Adipocyte (in vitro differentiated cells): ENCODE measurements around the gene ERG.
A peak's percentile ranks its signal among the peaks of the same experiment; 100 is the strongest.

Experiments
- DNase-seq: peaks from one replicate; pipeline ENCODE4 v3.0.0-alpha.2; 2015; ENCODE audit warnings: low read depth
- H3K27me3 ChIP-seq: replicated peaks from 2 replicates; pipeline ENCODE4 v1.7.0; 2013; ENCODE audit warnings: mild to moderate bottlenecking, low read length, moderate library complexity; ENCODE audit not compliant: control insufficient read depth, insufficient read depth
- H3K36me3 ChIP-seq: 2 replicates; pipeline ENCODE4 v1.7.0; 2013; ENCODE audit warnings: low read length, mild to moderate bottlenecking, moderate library complexity; ENCODE audit not compliant: control insufficient read depth, insufficient read depth, severe bottlenecking
- H3K4me1 ChIP-seq: 2 replicates; pipeline ENCODE4 v1.7.0; 2013; ENCODE audit warnings: mild to moderate bottlenecking, low read length, moderate library complexity; ENCODE audit not compliant: control insufficient read depth, insufficient read depth
- H3K4me3 ChIP-seq: 2 replicates; pipeline ENCODE4 v1.7.0; 2013; ENCODE audit warnings: mild to moderate bottlenecking, low read length, moderate library complexity
- H3K9ac ChIP-seq: 2 replicates; pipeline ENCODE4 v1.7.0; 2013; ENCODE audit warnings: mild to moderate bottlenecking, low read length, moderate library complexity
- H3K9me3 ChIP-seq: 2 replicates; pipeline ENCODE4 v1.7.0; 2013; ENCODE audit warnings: mild to moderate bottlenecking, low read length, moderate library complexity; ENCODE audit not compliant: control insufficient read depth

ERG gene

DNA sequence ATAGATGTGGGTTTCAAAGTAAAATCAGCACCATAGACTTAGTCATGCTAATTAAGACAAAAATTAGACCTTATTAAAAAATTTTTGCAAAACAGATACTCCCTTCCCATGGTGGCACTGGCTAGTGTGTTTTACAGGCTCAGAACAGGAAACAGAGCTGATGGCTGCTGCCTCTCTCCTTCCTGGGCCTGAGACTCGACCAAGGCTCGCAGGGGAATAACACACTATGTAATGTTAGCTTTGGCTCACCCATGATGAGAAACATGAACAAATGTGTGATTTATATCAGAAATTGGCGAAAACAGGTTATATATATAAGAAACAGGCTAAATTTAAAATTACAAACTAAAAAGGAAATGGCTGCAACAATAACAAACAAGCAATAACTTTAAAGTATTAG, 50.7 kb downstream of the ERG start:
- no peaks in the 10 kb centered on the region for H3K27me3 ChIP-seq
- peaks cover 6% of the 10 kb centered on the region for H3K4me1 ChIP-seq
- no peak overlapping the region for H3K9ac ChIP-seq
- no peak for DNase-seq
- H3K36me3 ChIP-seq: no peaks in the 10 kb centered on the region
- H3K4me3 ChIP-seq: no peak overlapping the region
- no peaks in the 10 kb centered on the region for H3K9me3 ChIP-seq

DNA sequence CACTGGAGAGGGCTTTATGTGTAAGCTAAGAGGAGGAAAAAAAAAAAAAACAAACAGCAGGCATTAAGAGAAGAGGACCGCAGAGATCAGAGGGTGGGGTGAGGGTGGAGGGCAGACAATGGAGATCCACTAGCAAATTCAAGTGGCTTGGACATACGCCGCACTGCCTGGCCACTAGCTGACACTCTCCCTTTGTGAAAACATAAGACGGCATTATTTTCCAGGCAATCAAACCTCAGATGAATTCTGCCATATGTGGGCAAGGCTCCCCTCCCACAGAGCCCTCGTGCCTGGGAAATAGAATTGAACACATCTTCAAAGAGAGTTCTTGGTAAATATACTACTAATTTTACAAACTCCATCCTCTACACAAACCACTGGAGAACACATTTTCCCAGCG, 53.6 kb downstream of the ERG start:
- no peak overlapping the region for H3K9ac ChIP-seq
- H3K4me3 ChIP-seq: no peak overlapping the region
- H3K36me3 ChIP-seq: no peaks in the 10 kb centered on the region
- H3K9me3 ChIP-seq: no peaks in the 10 kb centered on the region
- H3K4me1 ChIP-seq: peaks cover 18% of the 10 kb centered on the region
- H3K27me3 ChIP-seq: no peaks in the 10 kb centered on the region
- no peak for DNase-seq

DNA sequence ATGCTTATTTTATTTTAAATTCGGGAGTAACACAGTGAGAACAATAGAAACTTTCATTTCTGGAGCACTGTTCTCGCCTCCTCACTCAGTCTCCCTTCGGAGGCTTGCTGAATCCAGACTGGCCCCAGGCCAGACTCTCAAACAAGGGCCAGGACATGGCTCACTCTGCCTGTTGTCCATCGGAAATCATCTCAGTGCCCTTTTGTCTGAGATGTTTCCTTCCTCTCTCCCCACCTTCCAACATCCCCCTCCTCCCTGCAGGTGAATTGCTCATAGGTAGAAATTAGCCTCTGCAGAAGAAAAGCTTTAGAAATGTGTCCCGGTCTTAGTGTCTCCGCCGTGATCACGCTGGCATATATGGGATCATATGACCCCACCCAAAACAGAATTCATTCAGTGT, 55.2 kb downstream of the ERG start:
- Histone ChIP-seq H3K9me3 (no peaks in the 10 kb centered on the region), H3K4me1 (peaks cover 14% of the 10 kb centered on the region), H3K27me3 (no peaks in the 10 kb centered on the region), H3K9ac (no peak overlapping the region), H3K36me3 (no peaks in the 10 kb centered on the region), H3K4me3 (no peak overlapping the region)
- DNase-seq: no peak

DNA sequence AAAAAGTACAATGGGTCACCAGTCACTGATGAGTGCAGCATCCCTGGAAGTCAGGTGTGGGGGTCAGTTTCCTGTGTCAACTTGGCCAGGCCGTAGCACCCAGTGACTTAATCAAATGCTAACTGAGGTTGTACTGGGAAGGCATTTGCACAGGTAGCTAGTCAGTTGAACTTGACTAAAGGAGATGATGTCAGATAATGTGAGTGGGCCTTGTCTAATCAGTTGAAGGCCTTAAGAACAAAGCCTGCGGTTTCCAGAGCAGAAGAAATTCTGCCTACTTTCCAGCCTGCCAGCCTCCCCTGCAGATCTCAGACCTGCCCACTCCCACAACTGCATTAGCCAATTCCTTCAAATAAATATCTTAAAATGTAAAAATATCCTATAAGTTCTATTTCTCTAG, 57.1 kb downstream of the ERG start:
- Histone ChIP-seq H3K9ac (peak overlapping the region; percentile 21), H3K9me3 (no peaks in the 10 kb centered on the region), H3K4me1 (peaks cover 19% of the 10 kb centered on the region), H3K36me3 (no peaks in the 10 kb centered on the region), H3K27me3 (no peaks in the 10 kb centered on the region), H3K4me3 (no peak overlapping the region)
- DNase-seq: no peak

DNA sequence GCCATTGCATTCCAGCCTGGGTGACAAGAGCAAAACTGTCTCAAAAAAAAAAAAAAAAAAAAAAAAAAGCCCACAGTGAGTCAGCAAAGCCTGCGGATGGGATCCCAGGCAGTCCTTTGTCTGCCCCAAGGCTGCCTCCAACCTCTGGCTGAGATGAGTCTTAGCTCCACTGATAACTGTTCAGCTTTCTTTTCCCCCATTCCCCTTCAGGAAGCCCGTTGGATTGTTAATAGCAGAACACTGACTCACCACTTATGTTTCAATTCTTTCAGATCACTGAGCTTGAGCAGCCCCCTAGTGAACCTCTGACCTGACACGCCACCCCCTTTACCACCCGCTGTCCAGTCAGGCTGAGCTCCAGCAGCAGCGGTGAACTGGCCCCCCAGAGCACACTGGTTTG, 57.5 kb downstream of the ERG start:
- Histone ChIP-seq H3K27me3 (no peaks in the 10 kb centered on the region), H3K4me3 (no peak overlapping the region), H3K9me3 (no peaks in the 10 kb centered on the region), H3K4me1 (peaks cover 20% of the 10 kb centered on the region), H3K9ac (peak overlapping the region; percentile 21), H3K36me3 (no peaks in the 10 kb centered on the region)
- DNase-seq: peak; percentile 63

DNA sequence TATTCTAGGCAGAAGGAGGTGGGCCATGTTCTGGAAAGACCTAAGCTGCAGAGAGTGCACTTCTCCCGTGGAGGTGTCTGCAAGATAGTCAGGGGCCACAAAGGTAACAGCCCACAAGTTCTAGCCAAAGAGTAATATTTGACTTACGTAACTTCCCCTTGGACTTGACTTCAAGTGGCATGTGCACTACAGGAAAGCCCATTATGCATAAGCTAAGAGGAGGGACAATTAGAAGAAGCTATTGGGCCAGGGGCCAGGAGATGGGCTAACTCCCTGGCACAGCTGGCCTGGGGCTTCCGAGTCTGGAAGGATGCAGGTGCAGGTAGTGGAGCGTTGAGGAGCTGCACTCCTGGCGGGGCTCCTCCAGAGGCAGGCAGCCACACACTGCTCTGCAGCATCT, 58.3 kb downstream of the ERG start:
- no peak overlapping the region for H3K4me3 ChIP-seq
- no peaks in the 10 kb centered on the region for H3K36me3 ChIP-seq
- no peaks in the 10 kb centered on the region for H3K27me3 ChIP-seq
- DNase-seq: no peak
- peaks cover 27% of the 10 kb centered on the region for H3K4me1 ChIP-seq
- no peaks in the 10 kb centered on the region for H3K9me3 ChIP-seq
- no peak overlapping the region for H3K9ac ChIP-seq

DNA sequence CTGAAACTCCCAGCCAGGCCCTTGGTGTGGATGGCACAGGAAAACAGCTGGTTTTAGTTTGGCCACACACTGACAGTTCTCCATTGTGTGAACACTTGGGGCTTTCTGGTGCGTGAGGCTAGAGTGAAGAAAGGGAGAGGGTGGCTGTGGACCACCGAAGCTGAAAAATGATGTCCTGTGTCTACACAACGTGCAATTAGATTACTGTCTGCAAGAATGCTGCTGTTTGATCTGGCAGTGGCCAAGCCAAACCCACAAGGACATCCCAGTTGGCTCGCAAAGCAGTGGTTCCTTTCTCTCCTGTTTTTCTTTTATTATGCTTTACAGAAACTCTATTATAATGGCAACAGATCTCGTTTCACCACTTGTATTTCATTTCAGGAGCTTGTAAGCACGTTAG, 58.9 kb downstream of the ERG start:
- no peaks in the 10 kb centered on the region for H3K9me3 ChIP-seq
- no peaks in the 10 kb centered on the region for H3K27me3 ChIP-seq
- H3K4me1 ChIP-seq: peaks cover 28% of the 10 kb centered on the region
- no peak overlapping the region for H3K4me3 ChIP-seq
- DNase-seq: no peak
- H3K36me3 ChIP-seq: no peaks in the 10 kb centered on the region
- no peak overlapping the region for H3K9ac ChIP-seq

DNA sequence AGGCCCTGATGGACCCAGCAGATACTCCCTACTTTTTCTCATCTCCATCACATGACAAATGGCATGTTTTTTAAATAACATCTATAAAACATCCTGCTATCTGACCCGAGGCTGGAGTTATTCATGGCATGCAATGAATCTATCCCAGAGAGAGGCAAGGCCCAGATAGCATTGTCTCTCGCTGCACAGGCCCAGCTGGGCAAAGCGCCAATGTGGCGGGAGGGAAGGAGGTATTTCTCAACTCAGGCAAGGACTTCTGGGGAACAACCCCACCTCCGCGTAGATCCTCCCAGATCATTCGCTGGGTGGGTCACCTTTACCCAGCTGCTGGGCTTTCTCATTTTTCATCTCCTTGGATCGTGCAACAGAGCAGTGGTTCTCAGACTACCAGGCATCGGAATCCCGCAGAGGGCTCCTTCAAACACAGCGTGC, 59.8 kb downstream of the ERG start:
- no peak overlapping the region for H3K4me3 ChIP-seq
- H3K9ac ChIP-seq: no peak overlapping the region
- no peaks in the 10 kb centered on the region for H3K9me3 ChIP-seq
- H3K36me3 ChIP-seq: no peaks in the 10 kb centered on the region
- H3K4me1 ChIP-seq: peaks cover 28% of the 10 kb centered on the region
- no peaks in the 10 kb centered on the region for H3K27me3 ChIP-seq
- no peak for DNase-seq

DNA sequence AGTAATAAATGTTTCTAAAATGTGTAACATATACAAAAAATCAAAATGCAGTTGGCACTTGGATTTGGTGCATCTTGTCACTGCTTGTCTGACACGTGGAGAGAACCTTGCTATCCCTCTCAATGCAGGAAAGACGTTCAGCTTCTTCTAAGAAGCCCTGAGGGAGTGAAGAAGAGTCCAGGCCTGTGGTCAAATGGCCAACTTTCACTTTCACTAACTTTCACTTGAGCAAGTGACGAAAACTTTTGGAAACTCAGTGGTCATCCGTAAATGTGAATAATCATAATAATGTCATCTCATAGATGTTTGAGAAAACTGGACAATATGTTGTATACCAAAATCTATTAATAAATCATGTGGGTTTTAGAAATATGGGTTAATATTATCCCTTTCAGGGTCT, 61.9 kb downstream of the ERG start:
- DNase-seq: no peak
- H3K4me1 ChIP-seq: peaks cover 28% of the 10 kb centered on the region
- H3K9ac ChIP-seq: no peak overlapping the region
- H3K4me3 ChIP-seq: no peak overlapping the region
- H3K36me3 ChIP-seq: no peaks in the 10 kb centered on the region
- H3K9me3 ChIP-seq: no peaks in the 10 kb centered on the region
- H3K27me3 ChIP-seq: no peaks in the 10 kb centered on the region

DNA sequence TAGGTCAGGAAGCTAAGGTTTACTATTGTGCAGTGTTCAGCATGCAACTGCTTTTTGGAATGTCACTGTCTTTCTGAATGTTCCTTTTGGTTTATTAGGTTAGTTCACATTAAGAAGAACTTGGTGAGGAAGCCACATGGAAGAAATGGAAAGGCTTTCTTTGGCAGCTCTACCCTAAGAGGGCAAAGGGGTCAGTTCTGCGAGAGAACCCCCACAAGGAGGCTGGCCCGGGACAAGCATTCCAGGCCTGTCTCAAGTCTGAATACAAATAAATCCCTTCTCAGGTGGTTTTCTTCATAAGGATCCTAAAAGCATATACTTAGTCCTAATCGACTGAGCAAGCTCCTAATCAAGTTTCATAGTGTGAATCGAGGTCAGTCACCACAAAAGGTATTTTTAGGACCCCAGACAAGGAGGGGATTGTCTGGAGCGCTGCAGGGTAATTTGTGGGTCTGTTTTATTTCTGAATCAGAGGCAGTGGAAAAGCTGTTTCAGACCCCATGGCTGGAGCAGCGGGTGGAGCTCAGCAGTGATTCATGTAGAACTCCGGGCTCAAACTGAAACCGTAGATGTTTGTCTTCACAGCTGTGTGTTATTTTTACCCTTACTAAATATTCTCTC, 63.3 kb downstream of the ERG start:
- H3K27me3 ChIP-seq: no peaks in the 10 kb centered on the region
- H3K9me3 ChIP-seq: no peaks in the 10 kb centered on the region
- H3K9ac ChIP-seq: peak overlapping the region; percentile 67
- H3K36me3 ChIP-seq: no peaks in the 10 kb centered on the region
- peak; percentile 71 for DNase-seq
- H3K4me3 ChIP-seq: peak overlapping the region; percentile 76
- H3K4me1 ChIP-seq: peaks cover 19% of the 10 kb centered on the region

DNA sequence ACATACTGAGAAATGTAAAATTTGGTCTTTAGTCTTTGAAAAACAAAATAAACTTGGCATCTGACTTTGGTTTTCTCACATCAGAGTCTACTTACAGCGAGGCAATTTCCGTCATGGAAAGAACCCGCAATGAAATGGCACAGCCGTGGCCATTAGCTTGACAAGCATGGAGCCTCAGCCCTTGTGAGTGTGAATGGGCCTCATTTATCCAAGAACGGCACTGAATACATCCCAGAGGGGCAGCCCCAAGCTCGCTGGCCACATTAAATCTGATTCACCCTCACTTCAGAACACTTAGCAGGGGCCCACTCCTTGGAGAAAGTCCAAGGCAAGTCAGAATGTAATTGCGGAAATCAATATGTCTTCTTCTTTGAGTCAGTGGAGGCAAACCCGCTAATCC, 64.8 kb downstream of the ERG start:
- DNase-seq: no peak
- no peaks in the 10 kb centered on the region for H3K9me3 ChIP-seq
- no peaks in the 10 kb centered on the region for H3K36me3 ChIP-seq
- no peak overlapping the region for H3K9ac ChIP-seq
- no peak overlapping the region for H3K4me3 ChIP-seq
- H3K4me1 ChIP-seq: peaks cover 15% of the 10 kb centered on the region
- no peaks in the 10 kb centered on the region for H3K27me3 ChIP-seq

DNA sequence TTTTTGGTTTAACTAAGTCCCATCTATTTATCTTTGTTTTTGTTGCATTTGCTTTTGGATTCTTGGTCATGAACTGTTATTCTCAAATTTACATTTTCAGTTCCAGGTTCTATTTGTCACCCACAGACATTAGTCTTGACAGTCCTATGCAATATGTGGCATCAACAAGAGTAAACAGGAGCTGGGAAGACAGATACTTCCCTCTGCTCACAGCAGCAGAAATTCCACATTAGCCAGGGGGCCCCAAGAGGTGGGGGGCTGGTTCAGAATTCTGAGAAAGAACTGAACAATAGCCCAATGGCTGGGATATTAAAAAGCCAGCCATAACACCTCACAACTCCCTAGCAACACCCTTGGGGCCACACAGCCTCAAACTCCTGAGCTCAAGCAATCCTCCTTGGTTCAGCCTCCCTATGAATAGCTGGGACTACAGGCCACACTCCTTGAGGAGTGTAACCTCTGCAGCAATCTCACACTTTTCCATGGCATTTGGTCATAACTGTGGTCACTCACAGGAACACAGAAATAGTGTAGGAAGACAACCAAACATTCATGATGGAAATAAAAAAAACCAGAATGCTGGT, 67.8 kb downstream of the ERG start:
- Histone ChIP-seq H3K36me3 (no peaks in the 10 kb centered on the region), H3K27me3 (peaks cover 7% of the 10 kb centered on the region), H3K9me3 (no peaks in the 10 kb centered on the region), H3K4me3 (no peak overlapping the region), H3K4me1 (peaks cover 5% of the 10 kb centered on the region), H3K9ac (no peak overlapping the region)
- DNase-seq: no peak
